Fibroblast of the conjunctiva (primary cell): ENCODE results near the gene GH1.
"Not testable (repeated sequence)": the region's sequence is repeated elsewhere in the genome, so short reads cannot be mapped to it uniquely, and the experiment has no call there.

Experiments used
- DNase-seq: peaks from one replicate; pipeline ENCODE4 v3.0.0-alpha.2; 2010; ENCODE audit warnings: low read depth

Gene GH1

DNA sequence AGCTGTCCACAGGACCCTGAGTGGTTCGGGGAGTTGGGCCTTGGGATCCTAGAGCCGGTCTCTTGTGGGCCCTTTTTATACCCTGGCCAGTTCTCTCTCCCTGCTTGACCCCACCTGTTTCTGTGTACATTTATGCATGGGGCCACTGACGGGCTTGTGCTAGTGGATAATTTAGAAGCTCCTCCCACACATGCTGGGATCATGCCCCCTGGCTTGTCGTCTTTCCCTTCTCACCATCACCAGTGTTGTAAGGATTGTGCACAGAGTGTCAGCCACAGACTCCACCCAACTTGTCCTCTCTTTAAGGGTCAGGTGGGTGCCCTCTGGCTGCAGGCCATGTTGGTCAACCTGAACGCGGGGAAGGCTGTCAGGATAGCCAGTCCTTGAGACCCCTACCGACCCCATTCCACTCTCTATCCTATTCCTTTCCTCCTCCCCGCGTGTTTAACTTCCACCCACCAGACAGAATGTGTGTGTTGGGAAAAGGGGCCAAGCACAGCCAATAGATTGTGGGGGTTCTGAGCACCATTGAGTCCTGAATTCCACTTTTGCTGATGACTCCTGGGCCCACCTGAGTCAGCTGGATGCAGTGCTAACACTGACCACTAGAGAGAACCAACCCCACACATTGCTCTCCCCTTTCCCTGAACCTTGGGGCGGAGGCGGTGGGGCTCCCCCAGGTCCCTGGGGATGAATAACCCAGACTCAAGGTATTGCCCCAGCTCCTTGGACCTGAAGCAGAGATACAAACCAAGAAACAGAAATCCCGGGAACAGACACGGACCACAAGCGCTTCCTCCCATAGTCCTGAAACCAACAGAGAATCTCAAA, 21.9 kb downstream of the GH1 start, which contains the start of gene CSH1:
TSS of gene CSH1 (minus strand) at position 51 of the 831 bp plus-strand sequence. CDS start 63 bp downstream, outside the sequence.
- not testable (repeated sequence) for DNase-seq

GRCh38 chr17:63894821-63895220, 23.8 kb downstream of the GH1 start:
- not testable (repeated sequence) for DNase-seq

DNA sequence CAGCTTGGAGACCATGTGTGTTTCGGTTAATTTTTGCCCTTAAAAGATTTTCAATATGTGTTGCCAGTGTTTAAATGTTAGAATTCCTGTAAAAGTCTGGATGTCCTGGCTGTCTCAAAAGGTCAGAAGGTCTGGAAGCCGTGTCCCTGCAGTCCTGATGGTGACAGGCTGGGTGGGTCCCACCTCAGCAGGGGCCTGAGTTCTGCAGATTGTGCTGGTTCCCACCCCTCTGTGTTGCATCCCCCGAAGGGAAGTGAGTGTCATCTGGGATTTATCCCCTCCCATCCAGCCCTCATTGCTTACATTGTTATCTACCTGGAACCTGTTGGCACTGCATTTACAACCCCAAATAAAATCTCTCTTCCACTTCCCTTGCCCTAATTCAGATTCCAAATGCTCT, 24.6 kb downstream of the GH1 start:
- not testable (repeated sequence) for DNase-seq

GRCh38 chr17:63892316-63893037, 26.2 kb downstream of the GH1 start:
- not testable (repeated sequence) for DNase-seq

- not testable (repeated sequence) for DNase-seq
Observed at GRCh38 chr17:63889026-63889848, 29.4 kb downstream of the GH1 start.

DNA sequence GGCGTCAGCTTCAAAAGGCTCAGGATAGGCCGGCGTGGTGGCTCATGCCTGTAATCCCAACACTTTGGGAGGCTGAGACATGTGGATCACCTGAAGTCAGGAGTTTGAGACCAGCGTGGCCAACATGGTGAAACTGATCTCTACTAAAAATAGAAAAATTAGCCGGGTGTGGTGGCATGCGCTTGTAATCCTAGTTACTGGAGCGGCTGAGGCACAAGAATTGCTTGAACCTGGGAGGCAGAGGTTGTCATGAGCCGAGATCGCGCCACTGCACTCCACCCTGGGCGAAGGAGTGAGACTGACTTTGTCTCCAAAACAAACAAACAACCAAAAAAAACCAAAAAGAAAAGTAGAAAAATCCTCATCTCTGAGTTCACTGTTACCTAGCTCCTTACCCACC, 33.5 kb downstream of the GH1 start:
- not testable (repeated sequence) for DNase-seq

DNA sequence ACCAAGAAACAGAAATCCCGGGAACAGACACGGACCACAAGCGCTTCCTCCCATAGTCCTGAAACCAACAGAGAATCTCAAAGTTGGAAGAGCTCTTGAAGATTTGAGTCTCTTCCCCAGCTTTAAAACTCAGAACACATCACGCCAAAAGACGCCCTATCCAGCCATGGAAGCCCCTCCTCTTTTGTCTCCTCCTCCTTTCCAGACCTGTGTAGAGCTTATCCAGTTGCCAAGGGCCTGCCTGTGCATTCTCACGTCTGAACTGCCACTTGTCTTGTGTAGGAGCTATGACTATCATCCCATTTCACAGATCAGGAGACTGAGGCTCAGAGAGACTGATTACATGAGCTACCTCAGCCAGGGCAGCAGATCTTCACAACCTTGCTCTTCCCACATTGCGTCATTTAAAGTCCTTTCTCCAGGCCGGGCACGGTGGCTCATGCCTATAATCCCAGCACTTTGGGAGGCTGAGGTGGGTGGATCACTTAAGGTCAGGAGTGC, 36.0 kb downstream of the GH1 start:
- DNase-seq, result not testable (repeated sequence)

- no peak for DNase-seq
Observed at GRCh38 chr17:63881935-63882601, 36.6 kb downstream of the GH1 start, which contains the start of gene GH2. Gene GH2 (minus strand): TSS chr17:63881944. CDS start chr17:63881801, 143 bp downstream.

- DNase-seq, result not testable (repeated sequence)
Observed at GRCh38 chr17:63881337-63881736, 37.3 kb downstream of the GH1 start.

- no peak for DNase-seq
Observed at GRCh38 chr17:63880706-63881105, 37.9 kb downstream of the GH1 start.

DNA sequence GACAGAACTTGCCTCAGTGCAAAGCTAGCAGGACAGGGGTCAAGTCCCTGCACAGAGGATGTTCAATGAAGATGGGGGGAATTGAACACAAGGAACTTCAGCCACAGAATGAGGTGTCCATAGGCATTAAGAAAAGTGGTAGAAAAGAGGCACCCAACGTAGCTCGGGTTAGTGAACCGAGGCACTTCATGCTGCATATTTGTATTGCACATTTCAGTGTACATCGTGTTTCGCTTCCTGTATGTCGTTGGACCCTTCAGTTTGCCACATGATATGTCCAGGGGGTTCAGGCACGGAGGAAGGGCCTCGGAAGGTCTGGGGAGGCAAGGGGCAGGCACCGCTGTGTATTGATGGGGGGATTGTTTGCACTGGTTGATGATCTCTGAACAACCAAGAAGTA, 40.2 kb downstream of the GH1 start:
- DNase-seq, result not testable (repeated sequence)

DNA sequence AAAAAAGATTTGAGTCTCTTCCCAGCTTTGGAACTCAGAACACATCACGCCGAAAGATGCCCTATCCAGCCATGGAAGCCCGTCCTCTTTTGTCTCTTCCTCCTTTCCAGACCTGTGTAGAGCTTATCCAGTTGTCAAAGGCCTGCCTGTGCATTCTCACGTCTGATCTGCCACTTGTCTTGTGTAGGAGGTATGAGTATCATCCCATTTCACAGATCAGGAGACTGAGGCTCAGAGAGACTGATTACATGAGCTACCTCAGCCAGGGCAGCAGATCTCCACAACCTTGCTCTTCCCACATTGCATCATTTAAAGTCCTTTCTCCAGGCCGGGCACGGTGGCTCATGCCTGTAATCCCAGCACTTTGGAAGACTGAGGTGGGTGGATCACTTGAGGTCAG, 43.9 kb downstream of the GH1 start:
- not testable (repeated sequence) for DNase-seq

DNA sequence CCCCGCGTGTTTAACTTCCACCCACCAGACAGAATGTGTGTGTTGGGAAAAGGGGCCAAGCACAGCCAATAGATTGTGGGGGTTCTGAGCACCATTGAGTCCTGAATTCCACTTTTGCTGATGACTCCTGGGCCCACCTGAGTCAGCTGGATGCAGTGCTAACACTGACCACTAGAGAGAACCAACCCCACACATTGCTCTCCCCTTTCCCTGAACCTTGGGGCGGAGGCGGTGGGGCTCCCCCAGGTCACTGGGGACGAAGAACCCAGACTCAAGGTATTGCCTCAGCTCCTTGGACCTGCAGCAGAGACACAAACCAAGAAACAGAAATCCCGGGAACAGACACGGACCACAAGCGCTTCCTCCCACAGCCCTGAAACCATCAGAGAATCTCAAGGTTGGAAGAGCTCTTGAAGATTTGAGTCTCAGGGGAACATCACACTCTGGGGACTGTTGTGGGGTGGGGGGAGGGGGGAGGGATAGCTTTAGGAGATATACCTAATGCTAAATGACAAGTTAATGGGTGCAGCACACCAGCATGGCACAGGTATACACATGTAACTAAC, 44.5 kb downstream of the GH1 start:
- DNase-seq, result not testable (repeated sequence)

DNA sequence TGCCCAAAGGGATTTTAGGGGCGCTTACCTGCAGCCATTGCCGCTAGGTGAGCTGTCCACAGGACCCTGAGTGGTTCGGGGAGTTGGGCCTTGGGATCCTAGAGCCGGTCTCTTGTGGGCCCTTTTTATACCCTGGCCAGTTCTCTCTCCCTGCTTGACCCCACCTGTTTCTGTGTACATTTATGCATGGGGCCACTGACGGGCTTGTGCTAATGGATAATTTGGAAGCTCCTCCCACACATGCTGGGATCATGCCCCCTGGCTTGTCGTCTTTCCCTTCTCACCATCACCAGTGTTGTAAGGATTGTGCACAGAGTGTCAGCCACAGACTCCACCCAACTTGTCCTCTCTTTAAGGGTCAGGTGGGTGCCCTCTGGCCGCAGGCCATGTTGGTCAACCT, 45.1 kb downstream of the GH1 start, which contains the start of gene CSH2:
TSS of gene CSH2 (minus strand) at position 101 of the 400 bp plus-strand sequence. CDS start at position 38, 63 bp downstream.
- not testable (repeated sequence) for DNase-seq

DNA sequence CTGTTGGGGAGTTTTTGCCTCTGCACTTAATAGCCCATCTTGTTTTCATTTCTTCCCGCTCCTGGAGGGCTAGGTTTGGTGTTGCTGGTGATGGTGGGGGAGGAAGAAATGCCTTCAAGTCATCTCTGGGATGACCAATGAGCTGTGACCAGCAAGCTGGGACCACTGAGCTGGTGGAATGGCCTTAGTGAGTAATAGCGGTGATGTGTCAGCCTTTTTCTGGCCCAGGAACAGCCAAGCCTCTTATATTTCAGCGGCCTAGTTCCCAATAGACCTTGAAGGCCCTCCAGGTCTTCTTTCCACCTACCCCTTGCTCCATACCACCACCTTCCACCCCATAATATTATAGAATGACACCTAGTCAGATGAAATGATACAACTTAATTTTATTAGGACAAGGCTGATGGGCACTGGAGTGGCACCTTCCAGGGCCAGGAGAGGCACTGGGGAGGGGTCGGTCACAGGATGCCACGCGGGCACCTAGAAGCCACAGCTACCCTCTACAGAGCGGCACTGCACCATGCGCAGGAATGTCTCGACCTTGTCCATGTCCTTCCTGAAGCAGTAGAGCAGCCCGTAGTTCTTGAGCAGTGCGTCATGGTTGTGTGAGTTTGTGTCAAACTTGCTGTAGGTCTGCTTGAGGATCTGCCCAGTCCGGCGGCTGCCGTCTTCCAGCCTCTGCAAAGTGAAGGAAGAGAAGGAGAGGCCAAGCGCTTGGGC, 46.8 kb downstream of the GH1 start:
- DNase-seq, result not testable (repeated sequence)

- DNase-seq, result not testable (repeated sequence)
Observed at GRCh38 chr17:63870292-63870665, 48.4 kb downstream of the GH1 start.

DNA sequence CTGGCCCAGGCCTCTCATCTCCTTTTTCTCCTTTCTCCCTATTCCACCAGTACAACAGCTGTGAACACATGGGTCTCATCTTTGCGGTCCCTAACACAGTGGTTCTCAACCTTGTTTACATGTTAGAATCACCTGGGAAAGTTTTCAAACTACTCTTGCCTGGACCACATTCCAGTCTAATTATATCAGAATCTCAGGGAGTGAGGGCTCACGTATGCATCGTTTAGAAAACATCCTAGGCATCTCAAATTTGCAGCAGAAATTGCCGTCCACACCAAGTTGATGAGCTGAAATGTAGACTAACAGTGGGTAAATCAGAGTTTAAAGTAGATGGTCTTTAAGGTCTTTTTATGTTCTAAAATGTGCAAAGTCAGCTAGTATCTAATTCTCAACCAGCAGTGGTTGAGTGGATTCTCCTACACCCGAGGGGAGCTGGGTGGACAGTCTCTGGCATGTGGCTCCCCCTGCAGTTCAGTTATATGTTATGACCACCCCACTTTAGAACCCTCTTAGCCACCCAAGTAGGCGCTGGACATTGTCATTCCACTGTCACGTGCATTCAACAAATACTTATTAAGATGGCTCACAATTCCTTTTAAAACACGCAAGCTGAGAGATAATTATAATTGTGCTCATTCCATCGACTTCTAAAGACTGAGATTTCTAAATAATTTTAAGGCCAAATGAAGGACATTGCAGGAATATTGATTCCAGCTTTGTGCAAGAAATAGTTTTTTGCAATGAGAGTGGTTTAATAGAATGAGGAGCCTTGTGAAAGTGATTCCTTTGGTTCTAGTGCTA, 48.9 kb downstream of the GH1 start:
- not testable (repeated sequence) for DNase-seq
